GM21447 (cell line): ENCODE measurements around the gene PDSS1.

Source experiments
- ATAC-seq: cut with Tn5 transposase; IDR thresholded peaks from one replicate; pipeline ENCODE4 v1.9.1; 2021; ENCODE audit not compliant: unreplicated experiment

The PDSS1 gene

GRCh38 chr10:26792758-26793495 lies 95.4 kb downstream of the PDSS1 start:
- no peak for ATAC-seq
